SK-N-SH treated with all-trans-retinoic acid at 6 μM for 48 hours (cell line): Measurements from ENCODE around the gene UROC1.

ENCODE experiments used
- ATAC-seq: fragments of 200-7000 bp; cut with Tn5 transposase; 3 replicates; pipeline ENCODE4 v1.9.1; 2020; ENCODE audit warnings: mild to moderate bottlenecking, moderate library complexity
- BACH2 ChIP-seq: fragments of 250-450 bp; sonication (Bioruptor Pico); IDR thresholded peaks from 2 replicates; pipeline ENCODE4 v1.9.0; 2021; ENCODE audit warnings: mild to moderate bottlenecking, borderline replicate concordance
- CREB5 ChIP-seq: fragments of 250-450 bp; sonication (Bioruptor Pico); IDR thresholded peaks from 2 replicates; pipeline ENCODE4 v1.5.1; 2020; ENCODE audit warnings: low read depth, mild to moderate bottlenecking, moderate library complexity
- CSRNP3 ChIP-seq: fragments of 250-450 bp; sonication (Bioruptor Pico); IDR thresholded peaks from 2 replicates; pipeline ENCODE4 v1.5.1; 2021; ENCODE audit warnings: mild to moderate bottlenecking, moderate library complexity
- ESRRG ChIP-seq: fragments of 250-450 bp; sonication (Bioruptor Pico); IDR thresholded peaks from 2 replicates; pipeline ENCODE4 v1.6.1; 2021; ENCODE audit warnings: mild to moderate bottlenecking
- GLIS3 ChIP-seq: fragments of 250-450 bp; sonication (Bioruptor Pico); IDR thresholded peaks from 2 replicates; pipeline ENCODE4 v1.5.0; 2020; ENCODE audit warnings: mild to moderate bottlenecking, moderate library complexity
- OSR1 ChIP-seq: fragments of 250-450 bp; sonication (Bioruptor Pico); IDR thresholded peaks from 2 replicates; pipeline ENCODE4 v1.8.0; 2022; ENCODE audit warnings: moderate library complexity, mild to moderate bottlenecking, inconsistent platforms
- SNAI2 ChIP-seq: fragments of 250-450 bp; sonication (Bioruptor Pico); IDR thresholded peaks from 2 replicates; pipeline ENCODE4 v1.5.0; 2020; ENCODE audit warnings: mild to moderate bottlenecking, moderate library complexity
- TCF4 ChIP-seq: fragments of 250-450 bp; sonication (Bioruptor Pico); IDR thresholded peaks from 2 replicates; pipeline ENCODE4 v1.8.0; 2021; ENCODE audit warnings: mild to moderate bottlenecking, moderate library complexity, borderline replicate concordance
- TOX ChIP-seq: fragments of 250-450 bp; sonication (Bioruptor Pico); IDR thresholded peaks from 2 replicates; pipeline ENCODE4 v1.8.0; 2021; ENCODE audit warnings: mild to moderate bottlenecking, moderate library complexity, borderline replicate concordance
- TSHZ2 ChIP-seq: fragments of 250-450 bp; sonication (Bioruptor Pico); IDR thresholded peaks from 2 replicates; pipeline ENCODE4 v1.5.0; 2020; ENCODE audit warnings: mild to moderate bottlenecking, moderate library complexity
- ZC3H10 ChIP-seq: fragments of 250-450 bp; sonication (Bioruptor Pico); IDR thresholded peaks from 2 replicates; pipeline ENCODE4 v1.5.1; 2021; ENCODE audit warnings: mild to moderate bottlenecking, moderate library complexity
- ZFP3 ChIP-seq: fragments of 250-450 bp; sonication (Bioruptor Pico); IDR thresholded peaks from 2 replicates; pipeline ENCODE4 v1.5.0; 2020; ENCODE audit warnings: mild to moderate bottlenecking, moderate library complexity
- ZFP30 ChIP-seq: fragments of 450-650 bp; formaldehyde crosslinking; IDR thresholded peaks from 2 replicates; pipeline ENCODE4 v1.5.0; 2022; ENCODE audit warnings: mild to moderate bottlenecking, moderate library complexity
- ZNF70 ChIP-seq: fragments of 450-650 bp; formaldehyde crosslinking; IDR thresholded peaks from 2 replicates; pipeline ENCODE4 v1.5.0; 2020; ENCODE audit warnings: mild to moderate bottlenecking, moderate library complexity
- ZNF8 ChIP-seq: fragments of 450-650 bp; formaldehyde crosslinking; IDR thresholded peaks from 2 replicates; pipeline ENCODE4 v1.5.0; 2020; ENCODE audit warnings: mild to moderate bottlenecking, moderate library complexity
- TF ChIP-seq, protein P1 (sequence below): fragments of 250-450 bp; sonication (Bioruptor Pico); IDR thresholded peaks from 2 replicates; pipeline ENCODE4 v1.8.0; 2020; ENCODE audit warnings: mild to moderate bottlenecking, moderate library complexity, borderline replicate concordance

Gene UROC1

DNA sequence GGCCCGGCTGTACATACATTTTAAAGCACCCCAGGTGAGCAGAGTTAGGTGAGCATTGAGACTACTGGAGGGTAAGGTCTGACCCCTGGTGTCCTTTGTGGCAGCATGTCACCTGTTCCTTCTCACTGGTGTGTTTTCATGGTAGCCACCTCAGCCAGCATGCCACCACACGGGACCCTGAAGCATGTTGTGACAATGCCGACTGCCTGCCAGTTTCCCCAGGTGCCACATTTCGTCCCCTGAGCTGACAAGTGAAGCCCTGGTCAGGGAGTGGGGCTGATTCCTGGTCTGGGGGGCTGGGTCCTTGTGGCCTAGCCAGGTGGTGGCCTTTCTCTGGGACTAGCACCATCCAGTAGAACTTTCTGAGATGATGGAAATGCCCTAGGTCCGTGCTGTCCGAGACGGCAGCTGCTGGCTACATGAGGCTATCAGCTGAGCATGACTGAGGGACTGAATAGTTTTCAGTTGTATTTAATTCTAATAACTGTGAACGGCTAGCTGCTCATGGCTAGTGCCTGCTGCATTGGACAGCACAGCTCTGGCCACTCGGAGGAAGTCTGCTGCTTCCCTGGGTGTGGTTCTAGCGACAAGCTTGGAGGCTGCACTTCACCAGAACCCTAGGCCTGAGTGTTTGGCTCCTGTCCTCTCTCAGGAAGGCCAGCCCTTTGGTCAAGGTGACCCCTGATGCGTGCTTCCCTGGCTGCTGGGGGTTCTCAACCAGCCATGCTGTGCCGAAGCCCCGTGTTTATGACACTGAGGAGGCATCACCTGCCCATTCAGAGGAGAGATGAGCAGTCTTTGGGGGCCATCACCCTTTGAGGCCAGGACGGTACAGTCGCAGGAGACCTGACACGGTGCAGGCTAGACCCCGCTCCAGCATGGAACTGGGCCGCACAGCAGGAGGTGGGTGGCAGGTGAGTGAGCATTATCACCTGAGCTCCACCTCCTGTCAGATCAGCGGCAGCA is 37.3 kb upstream of the UROC1 start:
- ATAC-seq, result no peak

GRCh38 chr3:126553284-126554084 is 35.9 kb upstream of the UROC1 start:
- no peak for ATAC-seq
- no peak for TF ChIP-seq OSR1 (CRISPR knock-in tag)
- TF ChIP-seq SNAI2 (CRISPR knock-in tag), result no peak
- TF ChIP-seq ZFP3 (CRISPR knock-in tag), result no peak
- TF ChIP-seq CSRNP3 (CRISPR knock-in tag), result no peak
- TF ChIP-seq TOX (CRISPR knock-in tag), result no peak
- no peak for TF ChIP-seq CREB5 (CRISPR knock-in tag)
- TF ChIP-seq TCF4 (CRISPR knock-in tag), result no peak
- no peak for TF ChIP-seq ZNF8 (CRISPR knock-in tag)

More for the DNA sequence above, 37.3 kb upstream of the UROC1 start:
- TF ChIP-seq BACH2 (CRISPR knock-in tag) (no peak), CSRNP3 (CRISPR knock-in tag) (no peak), ZNF70 (CRISPR knock-in tag) (no peak)
- TF ChIP-seq, protein P1, sequence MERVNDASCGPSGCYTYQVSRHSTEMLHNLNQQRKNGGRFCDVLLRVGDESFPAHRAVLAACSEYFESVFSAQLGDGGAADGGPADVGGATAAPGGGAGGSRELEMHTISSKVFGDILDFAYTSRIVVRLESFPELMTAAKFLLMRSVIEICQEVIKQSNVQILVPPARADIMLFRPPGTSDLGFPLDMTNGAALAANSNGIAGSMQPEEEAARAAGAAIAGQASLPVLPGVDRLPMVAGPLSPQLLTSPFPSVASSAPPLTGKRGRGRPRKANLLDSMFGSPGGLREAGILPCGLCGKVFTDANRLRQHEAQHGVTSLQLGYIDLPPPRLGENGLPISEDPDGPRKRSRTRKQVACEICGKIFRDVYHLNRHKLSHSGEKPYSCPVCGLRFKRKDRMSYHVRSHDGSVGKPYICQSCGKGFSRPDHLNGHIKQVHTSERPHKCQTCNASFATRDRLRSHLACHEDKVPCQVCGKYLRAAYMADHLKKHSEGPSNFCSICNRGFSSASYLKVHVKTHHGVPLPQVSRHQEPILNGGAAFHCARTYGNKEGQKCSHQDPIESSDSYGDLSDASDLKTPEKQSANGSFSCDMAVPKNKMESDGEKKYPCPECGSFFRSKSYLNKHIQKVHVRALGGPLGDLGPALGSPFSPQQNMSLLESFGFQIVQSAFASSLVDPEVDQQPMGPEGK (CRISPR knock-in tag), result no peak

DNA sequence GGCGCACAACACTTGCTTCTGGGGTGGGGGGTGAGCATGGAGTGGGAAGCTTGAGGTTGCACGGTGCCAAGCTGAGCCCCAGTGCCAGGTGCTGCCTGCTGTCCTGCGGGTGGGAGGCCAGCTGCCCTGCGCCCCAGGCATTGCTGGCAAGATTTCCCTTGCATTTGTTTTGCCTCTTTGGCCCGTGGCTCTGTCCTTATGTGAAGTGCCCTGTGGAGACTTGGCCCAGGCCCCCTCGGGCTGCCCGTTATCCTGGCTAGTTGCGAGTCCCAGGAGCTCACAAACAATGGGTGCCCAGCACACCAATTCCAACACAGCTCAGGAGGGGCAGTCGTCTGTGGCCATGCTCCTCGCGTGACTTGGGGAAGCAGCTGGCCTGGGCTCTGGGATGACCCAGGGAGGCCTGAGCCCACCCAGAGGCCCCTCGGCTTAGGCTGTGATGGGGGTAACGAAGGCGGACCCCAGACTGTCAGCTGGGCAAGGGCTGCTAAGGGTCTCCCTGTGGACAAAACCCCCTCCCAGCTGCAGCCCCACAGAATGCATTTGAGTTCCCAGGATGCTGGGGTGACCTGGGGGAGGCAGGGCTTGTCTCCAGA is 35.2 kb upstream of the UROC1 start:
- no peak for ATAC-seq
- no peak for TF ChIP-seq GLIS3
- TF ChIP-seq CREB5 (CRISPR knock-in tag), result no peak
- no peak for TF ChIP-seq CSRNP3 (CRISPR knock-in tag)
- TF ChIP-seq, all 23 proteins: peak for 0

GRCh38 chr3:126551839-126552687 is 34.5 kb upstream of the UROC1 start:
- ATAC-seq, result no peak
- TF ChIP-seq ESRRG (CRISPR knock-in tag), result no peak
- TF ChIP-seq TSHZ2 (CRISPR knock-in tag), result no peak
- TF ChIP-seq OSR1 (CRISPR knock-in tag), result no peak
- no peak for TF ChIP-seq ZFP30 (CRISPR knock-in tag)
- no peak for TF ChIP-seq TOX (CRISPR knock-in tag)
- no peak for TF ChIP-seq CREB5 (CRISPR knock-in tag)
- no peak for TF ChIP-seq TCF4 (CRISPR knock-in tag)
- no peak for TF ChIP-seq BACH2 (CRISPR knock-in tag)
- TF ChIP-seq ZC3H10 (CRISPR knock-in tag), result no peak
